RCC 7860 (cell line): Measurements from ENCODE around the gene TNRC6C.
A peak's percentile ranks its signal among the peaks of the same experiment; 100 is the strongest.
"Not testable (repeated sequence)": the region's sequence is repeated elsewhere in the genome, so short reads cannot be mapped to it uniquely, and the experiment has no call there.

ENCODE experiments used
- DNase-seq: peaks from one replicate; pipeline ENCODE4 v3.0.0-alpha.2; 2015; ENCODE audit warnings: low spot score
- FAIRE-seq: peaks from 2 replicates; lab custom pipeline; 2012; peaks lifted over from hg19 to GRCh38; lab: Jason Lieb, UNC

The TNRC6C gene

GRCh38 chr17:78107976-78108725 is 149.6 kb downstream of the TNRC6C start:
- FAIRE-seq (no peak), DNase-seq (no peak)

GRCh38 chr17:78108726-78109488 is 150.4 kb downstream of the TNRC6C start:
- no peak for DNase-seq
- FAIRE-seq, result no peak

- no peak for DNase-seq
- no peak for FAIRE-seq
These were observed 150.9 kb downstream of the TNRC6C start for GRCh38 chr17:78109489-78109761.

- FAIRE-seq (no peak), DNase-seq (no peak)
These were observed 152.0 kb downstream of the TNRC6C start for GRCh38 chr17:78110363-78111015.

- FAIRE-seq (no peak), DNase-seq (no peak)
These were observed 152.7 kb downstream of the TNRC6C start for GRCh38 chr17:78111016-78111726.

- no peak for FAIRE-seq
These were observed 153.4 kb downstream of the TNRC6C start for GRCh38 chr17:78111727-78112517.

GRCh38 chr17:78112518-78113471 is 154.3 kb downstream of the TNRC6C start:
- no peak for FAIRE-seq

More at GRCh38 chr17:78111727-78112517, 153.4 kb downstream of the TNRC6C start:
- no peak for DNase-seq

GRCh38 chr17:78113804-78114785 is 155.6 kb downstream of the TNRC6C start:
- FAIRE-seq, result no peak
- peak; percentile 16 for DNase-seq

More at GRCh38 chr17:78112518-78113471, 154.3 kb downstream of the TNRC6C start:
- DNase-seq, result peak; percentile 34

GRCh38 chr17:78114831-78115723 is 156.6 kb downstream of the TNRC6C start:
- DNase-seq (no peak), FAIRE-seq (no peak)

- not testable (repeated sequence) for DNase-seq, FAIRE-seq
These were observed 157.3 kb downstream of the TNRC6C start for GRCh38 chr17:78115803-78116202.

- FAIRE-seq, result no peak
These were observed 157.9 kb downstream of the TNRC6C start for GRCh38 chr17:78116411-78116810.

GRCh38 chr17:78117027-78117981 is 158.8 kb downstream of the TNRC6C start:
- FAIRE-seq, result no peak

More at GRCh38 chr17:78116411-78116810, 157.9 kb downstream of the TNRC6C start:
- DNase-seq, result no peak

GRCh38 chr17:78118801-78119241 is 160.3 kb downstream of the TNRC6C start:
- no peak for FAIRE-seq
- no peak for DNase-seq

More at GRCh38 chr17:78117027-78117981, 158.8 kb downstream of the TNRC6C start:
- no peak for DNase-seq

GRCh38 chr17:78120537-78120936 is 162.0 kb downstream of the TNRC6C start:
- DNase-seq (no peak), FAIRE-seq (no peak)

- DNase-seq, result no peak
- FAIRE-seq, result no peak
These were observed 162.7 kb downstream of the TNRC6C start for GRCh38 chr17:78120971-78121800.
